Fibroblast of the aortic adventitia (primary cell): ENCODE results near the gene SH3RF2. TPM values are rescaled to one million over a fixed set of nuclear protein-coding genes. Genes with fewer than 3 reads are reported as not detected.

Experiments
- DNase-seq: peaks from one replicate; pipeline ENCODE4 v3.0.0-alpha.2; 2010; ENCODE audit warnings: low read depth
- H3K4me3 ChIP-seq: 2 replicates; pipeline ENCODE4 v1.5.1; 2011; ENCODE audit warnings: low read depth, mild to moderate bottlenecking, control low read depth, low read length, moderate library complexity
- CTCF ChIP-seq: IDR thresholded peaks from 2 replicates; pipeline ENCODE4 v1.5.1; 2011; ENCODE audit warnings: mild to moderate bottlenecking, low read length, control low read depth, inconsistent platforms; ENCODE audit not compliant: insufficient read depth
- total RNA-seq: library from RNA; depleted of rRNA; stranded (reverse); fragments of >200 nt; gene quantifications from 2 replicates; pipeline ENCODE4 v1.2.3, GENCODE V29; 2012; ENCODE audit warnings: low replicate concordance

Gene SH3RF2
- total RNA-seq, 1 donor: 6.7 TPM

GRCh38 chr5:145980718-145981117 lies 44.3 kb downstream of the SH3RF2 start:
- no peak for DNase-seq
- no peak for TF ChIP-seq CTCF
- no peak overlapping the region for H3K4me3 ChIP-seq

GRCh38 chr5:145981589-145982571 lies 45.5 kb downstream of the SH3RF2 start:
- no peak for DNase-seq
- H3K4me3 ChIP-seq: no peak overlapping the region
- no peak for TF ChIP-seq CTCF

- H3K4me3 ChIP-seq: no peak overlapping the region
- no peak for DNase-seq
- no peak for TF ChIP-seq CTCF
These were observed 46.4 kb downstream of the SH3RF2 start for GRCh38 chr5:145982572-145983318.

GRCh38 chr5:145983446-145983845 lies 47.1 kb downstream of the SH3RF2 start:
- H3K4me3 ChIP-seq: no peak overlapping the region
- TF ChIP-seq CTCF: no peak
- no peak for DNase-seq

- DNase-seq: no peak
- H3K4me3 ChIP-seq: no peak overlapping the region
- TF ChIP-seq CTCF: no peak
These were observed 47.7 kb downstream of the SH3RF2 start for GRCh38 chr5:145984072-145984471.

GRCh38 chr5:145987856-145988255 lies 51.5 kb downstream of the SH3RF2 start:
- no peak for DNase-seq
- TF ChIP-seq CTCF: no peak
- H3K4me3 ChIP-seq: no peak overlapping the region
